Islet of Langerhans (tissue), 1 donor: ENCODE results near the gene EIF5A.

Experiments used
- FAIRE-seq: peaks from one replicate; lab custom pipeline; 2011; peaks lifted over from hg19 to GRCh38; lab: Jason Lieb, UNC

EIF5A gene

GRCh38 chr17:7313890-7314718 is 6.7 kb downstream of the EIF5A start:
- FAIRE-seq, result no peak

GRCh38 chr17:7314719-7315569 is 7.5 kb downstream of the EIF5A start, which contains the start of gene GPS2:
TSS of gene GPS2 (minus strand) at chr17:7315360. CDS start at chr17:7315052, 308 bp downstream.
- FAIRE-seq, result no peak

GRCh38 chr17:7315570-7316235 is 8.3 kb downstream of the EIF5A start:
- FAIRE-seq, result no peak

GRCh38 chr17:7317161-7317803 is 9.9 kb downstream of the EIF5A start:
- FAIRE-seq, result no peak

GRCh38 chr17:7318121-7318860 is 10.9 kb downstream of the EIF5A start:
- FAIRE-seq, result no peak

- no peak for FAIRE-seq
Measured at GRCh38 chr17:7321466-7321865, 14.0 kb downstream of the EIF5A start.

- FAIRE-seq, result no peak
Measured at GRCh38 chr17:7322520-7323194, 15.2 kb downstream of the EIF5A start.

GRCh38 chr17:7323731-7324437 is 16.5 kb downstream of the EIF5A start:
- FAIRE-seq, result no peak

- no peak for FAIRE-seq
Measured at GRCh38 chr17:7324438-7324779, 17.0 kb downstream of the EIF5A start.

- no peak for FAIRE-seq
Measured at GRCh38 chr17:7325031-7325528, 17.7 kb downstream of the EIF5A start.

GRCh38 chr17:7326186-7326585 is 18.8 kb downstream of the EIF5A start:
- no peak for FAIRE-seq

GRCh38 chr17:7327056-7327455 is 19.6 kb downstream of the EIF5A start:
- FAIRE-seq, result no peak

- FAIRE-seq, result no peak
Measured at GRCh38 chr17:7327501-7327900, 20.1 kb downstream of the EIF5A start.

- no peak for FAIRE-seq
Measured at GRCh38 chr17:7328009-7328408, 20.6 kb downstream of the EIF5A start.

- FAIRE-seq, result no peak
Measured at GRCh38 chr17:7328840-7329373, 21.5 kb downstream of the EIF5A start, which contains the start of gene NEURL4. TSS of gene NEURL4 (minus strand) at chr17:7329335. CDS start at chr17:7329312, 23 bp downstream.

- FAIRE-seq, result peak; percentile 87
Measured at GRCh38 chr17:7329374-7329996, 22.1 kb downstream of the EIF5A start.

- no peak for FAIRE-seq
Measured at GRCh38 chr17:7329997-7330637, 22.7 kb downstream of the EIF5A start.

GRCh38 chr17:7330638-7331015 is 23.2 kb downstream of the EIF5A start:
- FAIRE-seq, result no peak

GRCh38 chr17:7332111-7332510 is 24.7 kb downstream of the EIF5A start:
- no peak for FAIRE-seq
